Large intestine (tissue), 3 donors: Measurements from ENCODE around the gene PYGB. TPM values are rescaled to one million over a fixed set of nuclear protein-coding genes. Genes with fewer than 3 reads are reported as not detected.
"Not testable (repeated sequence)": the region's sequence is repeated elsewhere in the genome, so short reads cannot be mapped to it uniquely, and the experiment has no call there.

Source experiments
- DNase-seq, 2 donors: peaks; one replicate each; pipeline versions ENCODE4 v3.0.0 to v3.0.0-alpha.2; 2013
- H3K27ac ChIP-seq: one replicate; pipeline ENCODE4 v1.5.1; 2013; ENCODE audit warnings: low read length
- H3K27me3 ChIP-seq: 2 replicates; pipeline ENCODE4 v1.6.1; 2013; ENCODE audit warnings: low read length; ENCODE audit not compliant: control insufficient read depth, insufficient read depth
- H3K36me3 ChIP-seq: 2 replicates; pipeline ENCODE4 v1.6.1; 2013; ENCODE audit warnings: low read length; ENCODE audit not compliant: control insufficient read depth, insufficient read depth
- H3K4me1 ChIP-seq: one replicate; pipeline ENCODE4 v1.6.1; 2013; ENCODE audit warnings: low read length; ENCODE audit not compliant: control insufficient read depth, insufficient read depth
- H3K4me3 ChIP-seq: one replicate; pipeline ENCODE4 v1.5.1; 2013; ENCODE audit warnings: low read length
- H3K9me3 ChIP-seq: one replicate; pipeline ENCODE4 v1.6.1; 2013; ENCODE audit warnings: mild to moderate bottlenecking, low read depth, low read length, moderate library complexity; ENCODE audit not compliant: control insufficient read depth
- WGBS: methylation state at CpG from one replicate; pipeline ENCODE4 v1.1.5; 2013; ENCODE audit warnings: low lambda C conversion rate; ENCODE audit not compliant: insufficient coverage; 5-methylcytosine and 5-hydroxymethylcytosine counted together
- polyA plus RNA-seq: library from polyadenylated mRNA; unstranded; fragments of 120-200 nt; gene quantifications from one replicate; pipeline ENCODE4 v1.2.1, GENCODE V29; 2013

The PYGB gene
- polyA plus RNA-seq, 1 donor: 35.1 TPM

GRCh38 chr20:25241659-25241955 lies 6.3 kb upstream of the PYGB start:
- H3K36me3 ChIP-seq, H3K4me3 ChIP-seq, DNase-seq, H3K9me3 ChIP-seq, H3K27me3 ChIP-seq, H3K27ac ChIP-seq: not testable (repeated sequence)
- peaks cover 11% of the 10 kb centered on the region for H3K4me1 ChIP-seq
- no CpG with 5 or more reads among the region's 4 CpGs for WGBS

GRCh38 chr20:25242231-25242630 lies 5.7 kb upstream of the PYGB start:
- no peak for DNase-seq
- H3K4me1 ChIP-seq: peaks cover 16% of the 10 kb centered on the region
- no peak overlapping the region for H3K4me3 ChIP-seq
- H3K27ac ChIP-seq: no peak overlapping the region
- H3K27me3 ChIP-seq: no peaks in the 10 kb centered on the region
- WGBS: no CpG with 5 or more reads among the region's 10 CpGs
- no peaks in the 10 kb centered on the region for H3K36me3 ChIP-seq
- peaks cover 4% of the 10 kb centered on the region for H3K9me3 ChIP-seq

GRCh38 chr20:25243416-25243979 lies 4.4 kb upstream of the PYGB start:
- Histone ChIP-seq H3K4me3 (no peak overlapping the region), H3K36me3 (no peaks in the 10 kb centered on the region), H3K4me1 (peaks cover 18% of the 10 kb centered on the region), H3K27me3 (no peaks in the 10 kb centered on the region), H3K9me3 (peaks cover 4% of the 10 kb centered on the region), H3K27ac (no peak overlapping the region)
- no peak for DNase-seq

GRCh38 chr20:25244976-25245375 lies 2.9 kb upstream of the PYGB start:
- peaks cover 4% of the 10 kb centered on the region for H3K9me3 ChIP-seq
- WGBS: no CpG with 5 or more reads among the region's 5 CpGs
- no peak for DNase-seq
- H3K36me3 ChIP-seq: no peaks in the 10 kb centered on the region
- no peak overlapping the region for H3K4me3 ChIP-seq
- H3K27me3 ChIP-seq: no peaks in the 10 kb centered on the region
- H3K27ac ChIP-seq: no peak overlapping the region
- H3K4me1 ChIP-seq: peaks cover 19% of the 10 kb centered on the region

GRCh38 chr20:25245461-25245860 lies 2.4 kb upstream of the PYGB start:
- WGBS: no CpG with 5 or more reads among the region's 1 CpG
- Histone ChIP-seq H3K4me1 (peaks cover 24% of the 10 kb centered on the region), H3K27ac (no peak overlapping the region), H3K9me3 (peaks cover 4% of the 10 kb centered on the region), H3K4me3 (no peak overlapping the region), H3K36me3 (no peaks in the 10 kb centered on the region), H3K27me3 (no peaks in the 10 kb centered on the region)
- no peak for DNase-seq

GRCh38 chr20:25246182-25246999 lies 1.5 kb upstream of the PYGB start:
- H3K27me3 ChIP-seq: no peaks in the 10 kb centered on the region
- H3K4me3 ChIP-seq: peak overlapping the region; percentile 57

GRCh38 chr20:25247000-25247517 lies 826 bp upstream of the PYGB start:
- Histone ChIP-seq H3K27ac (peak overlapping the region; percentile 90), H3K9me3 (peaks cover 4% of the 10 kb centered on the region), H3K4me3 (peak overlapping the region; percentile 57), H3K36me3 (peaks cover 2% of the 10 kb centered on the region), H3K4me1 (peaks cover 25% of the 10 kb centered on the region), H3K27me3 (no peaks in the 10 kb centered on the region)
- DNase-seq: peak; percentile 40 to 77
- WGBS: no CpG with 5 or more reads among the region's 24 CpGs

More at GRCh38 chr20:25246182-25246999, 1.5 kb upstream of the PYGB start:
- peak; percentile 44 to 63 for DNase-seq
- Histone ChIP-seq H3K36me3 (peaks cover 2% of the 10 kb centered on the region), H3K27ac (peak overlapping the region; percentile 90), H3K9me3 (peaks cover 4% of the 10 kb centered on the region), H3K4me1 (peaks cover 23% of the 10 kb centered on the region)
- no CpG with 5 or more reads among the region's 9 CpGs for WGBS

- no peaks in the 10 kb centered on the region for H3K27me3 ChIP-seq
- H3K4me1 ChIP-seq: peaks cover 28% of the 10 kb centered on the region
- H3K27ac ChIP-seq: peak overlapping the region; percentile 90
- H3K4me3 ChIP-seq: peak overlapping the region; percentile 57
- peaks cover 4% of the 10 kb centered on the region for H3K9me3 ChIP-seq
- peaks cover 2% of the 10 kb centered on the region for H3K36me3 ChIP-seq
- no CpG with 5 or more reads among the region's 37 CpGs for WGBS
- DNase-seq: no peak
These were observed 348 bp upstream of the PYGB start for GRCh38 chr20:25247518-25247955.

GRCh38 chr20:25248786-25249172 lies 894 bp downstream of the PYGB start:
- 40% methylated on average over 1 of the region's 6 CpGs for WGBS
- no peak for DNase-seq
- Histone ChIP-seq H3K27ac (no peak overlapping the region), H3K4me1 (peaks cover 37% of the 10 kb centered on the region), H3K4me3 (peak overlapping the region; percentile 90), H3K36me3 (peaks cover 2% of the 10 kb centered on the region), H3K9me3 (no peaks in the 10 kb centered on the region), H3K27me3 (no peaks in the 10 kb centered on the region)

GRCh38 chr20:25249198-25249931 lies 1.5 kb downstream of the PYGB start:
- H3K4me1 ChIP-seq: peaks cover 39% of the 10 kb centered on the region
- H3K27me3 ChIP-seq: no peaks in the 10 kb centered on the region
- peak overlapping the region; percentile 90 for H3K4me3 ChIP-seq
- peaks cover 2% of the 10 kb centered on the region for H3K36me3 ChIP-seq
- no peak for DNase-seq
- no peaks in the 10 kb centered on the region for H3K9me3 ChIP-seq
- WGBS: 33% methylated on average over 1 of the region's 9 CpGs
- H3K27ac ChIP-seq: no peak overlapping the region
